Brain pericyte (primary cell): ENCODE data around the gene NLGN3.

Experiments
- DNase-seq: peaks from one replicate; pipeline ENCODE4 v3.0.0-alpha.2; 2012; ENCODE audit warnings: low read depth, low spot score

NLGN3 gene

GRCh38 chrX:71118032-71118984 lies 26.3 kb upstream of the NLGN3 start, which contains the start of gene MED12:
Gene MED12 (plus strand): TSS chrX:71118596. CDS start chrX:71118755, 159 bp downstream.
- peak; percentile 63 for DNase-seq

- DNase-seq: no peak
Observed at GRCh38 chrX:71118985-71119535, 25.6 kb upstream of the NLGN3 start.

GRCh38 chrX:71128166-71128833 lies 16.3 kb upstream of the NLGN3 start:
- no peak for DNase-seq

GRCh38 chrX:71128915-71129765 lies 15.5 kb upstream of the NLGN3 start:
- peak; percentile 17 for DNase-seq

- no peak for DNase-seq
Observed at GRCh38 chrX:71131510-71131909, 13.1 kb upstream of the NLGN3 start.

- no peak for DNase-seq
Observed at GRCh38 chrX:71140440-71140839, 4.2 kb upstream of the NLGN3 start.

- DNase-seq: no peak
Observed at GRCh38 chrX:71143508-71143907, 1.1 kb upstream of the NLGN3 start.

- no peak for DNase-seq
Observed at GRCh38 chrX:71147496-71148277, 3.0 kb downstream of the NLGN3 start.

- no peak for DNase-seq
Observed at GRCh38 chrX:71148278-71148663, 3.6 kb downstream of the NLGN3 start.

GRCh38 chrX:71151366-71151765 lies 6.7 kb downstream of the NLGN3 start:
- no peak for DNase-seq

- DNase-seq: no peak
Observed at GRCh38 chrX:71154196-71154595, 9.6 kb downstream of the NLGN3 start.

GRCh38 chrX:71154641-71155040 lies 10.0 kb downstream of the NLGN3 start:
- no peak for DNase-seq

- no peak for DNase-seq
Observed at GRCh38 chrX:71158603-71159002, 14.0 kb downstream of the NLGN3 start.

- no peak for DNase-seq
Observed at GRCh38 chrX:71159335-71159734, 14.7 kb downstream of the NLGN3 start.

GRCh38 chrX:71160475-71160874 lies 15.8 kb downstream of the NLGN3 start:
- DNase-seq: no peak

- no peak for DNase-seq
Observed at GRCh38 chrX:71162981-71163380, 18.3 kb downstream of the NLGN3 start.

- no peak for DNase-seq
Observed at GRCh38 chrX:71164071-71164470, 19.4 kb downstream of the NLGN3 start.

GRCh38 chrX:71166461-71166860 lies 21.8 kb downstream of the NLGN3 start:
- DNase-seq: no peak

GRCh38 chrX:71167031-71167781 lies 22.6 kb downstream of the NLGN3 start:
- no peak for DNase-seq

- DNase-seq: no peak
Observed at GRCh38 chrX:71168134-71168533, 23.5 kb downstream of the NLGN3 start.
